ENCODE measurements around the gene LRRIQ1.

Gene LRRIQ1

DNA sequence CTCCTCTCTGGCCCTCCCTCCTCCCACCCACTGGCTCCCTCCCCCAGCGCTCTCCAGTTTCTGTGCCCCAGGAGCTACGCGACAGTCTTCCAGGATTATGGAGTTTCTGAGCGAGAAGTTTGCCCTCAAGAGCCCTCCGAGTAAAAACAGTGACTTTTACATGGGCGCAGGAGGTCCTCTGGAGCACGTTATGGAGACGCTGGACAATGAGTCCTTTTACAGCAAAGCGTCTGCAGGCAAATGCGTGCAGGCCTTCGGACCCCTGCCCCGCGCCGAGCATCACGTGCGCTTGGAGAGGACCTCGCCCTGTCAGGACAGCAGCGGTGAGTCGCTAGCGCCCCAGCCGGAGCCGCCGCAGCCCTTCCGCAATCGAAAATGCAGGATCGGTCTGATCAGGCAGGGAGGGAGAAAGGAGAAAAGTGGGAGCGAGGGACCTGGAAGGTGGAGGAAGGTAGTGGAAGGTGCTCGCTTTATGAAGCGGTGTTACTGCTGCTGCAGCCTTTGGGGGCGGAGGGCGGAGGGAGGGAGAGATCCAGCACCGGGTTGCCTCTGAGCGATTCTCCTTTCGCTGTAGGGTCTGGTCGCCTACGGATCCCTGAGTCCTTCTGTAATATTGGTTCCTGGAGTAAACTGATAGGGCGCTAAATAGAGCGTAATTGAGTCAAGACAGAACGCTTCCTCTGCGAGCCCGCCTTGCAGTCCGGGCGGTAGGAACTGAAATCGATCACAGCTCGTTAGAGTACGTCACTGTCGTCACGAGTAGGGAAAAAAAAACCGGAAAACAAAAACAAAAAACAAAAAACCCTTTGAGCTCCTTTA lies 244.2 kb downstream of the LRRIQ1 start, which contains the start of gene ALX1:
Gene ALX1, plus strand, starts transcription at position 56 of the 819 bp plus-strand sequence. Its CDS starts 42 bp downstream, at position 98.
- DNase-seq (ENCODE audit: low spot score in 2 of 2): no peak
- Mint-ChIP-seq H3K36me3 (ENCODE audit: insufficient read depth) (no peaks in the 10 kb centered on the region), H3K9me3 (peaks cover 4% of the 10 kb centered on the region), H3K4me3 (peak within 1 kb of the TSS; percentile 9), H3K27me3 (no peaks in the 10 kb centered on the region), H3K4me1 (no peaks in the 10 kb centered on the region), H3K27ac (ENCODE audit: low read depth) (no peak within 1 kb of the TSS)
- no peak for ATAC-seq (replicated peaks; ENCODE audit: extremely low read depth, poor library complexity, severe bottlenecking)

DNA sequence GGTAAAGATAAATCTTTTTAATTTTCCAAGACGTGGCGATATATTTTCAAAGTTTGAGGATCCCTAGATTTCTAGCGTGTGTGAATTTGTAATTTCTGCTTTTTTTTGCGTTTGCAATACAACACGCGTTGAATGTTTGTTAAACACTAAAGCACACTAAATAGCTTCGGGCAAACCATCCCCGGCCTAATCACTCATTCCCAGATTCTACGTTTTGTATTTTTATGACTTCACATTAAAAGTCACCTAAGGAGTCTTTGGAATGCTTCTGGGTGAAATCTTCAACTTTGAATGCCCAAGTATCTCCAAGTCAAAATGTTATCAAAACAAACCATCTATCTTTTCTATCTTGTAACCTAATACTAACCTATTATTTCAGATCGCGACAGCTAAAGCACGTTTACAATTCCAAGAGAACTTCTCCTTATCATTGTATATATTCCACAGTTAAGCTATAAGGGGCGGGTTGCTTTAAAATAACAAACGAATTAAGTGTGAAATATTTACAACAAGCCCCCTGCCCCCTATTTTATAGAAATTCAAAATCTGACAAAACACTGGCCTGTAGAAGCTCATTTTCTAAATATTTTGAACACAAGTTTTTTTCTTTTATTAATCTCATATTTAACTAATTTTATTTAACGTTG lies 245.0 kb downstream of the LRRIQ1 start:
- Mint-ChIP-seq H3K36me3 (ENCODE audit: insufficient read depth) (no peaks in the 10 kb centered on the region), H3K9me3 (no peaks in the 10 kb centered on the region), H3K4me1 (no peaks in the 10 kb centered on the region), H3K27me3 (no peaks in the 10 kb centered on the region), H3K4me3 (no peak overlapping the region), H3K27ac (ENCODE audit: low read depth) (no peak overlapping the region)
- ATAC-seq (replicated peaks; ENCODE audit: extremely low read depth, poor library complexity, severe bottlenecking) (no peak), DNase-seq (ENCODE audit: low spot score in 2 of 2) (no peak)

DNA sequence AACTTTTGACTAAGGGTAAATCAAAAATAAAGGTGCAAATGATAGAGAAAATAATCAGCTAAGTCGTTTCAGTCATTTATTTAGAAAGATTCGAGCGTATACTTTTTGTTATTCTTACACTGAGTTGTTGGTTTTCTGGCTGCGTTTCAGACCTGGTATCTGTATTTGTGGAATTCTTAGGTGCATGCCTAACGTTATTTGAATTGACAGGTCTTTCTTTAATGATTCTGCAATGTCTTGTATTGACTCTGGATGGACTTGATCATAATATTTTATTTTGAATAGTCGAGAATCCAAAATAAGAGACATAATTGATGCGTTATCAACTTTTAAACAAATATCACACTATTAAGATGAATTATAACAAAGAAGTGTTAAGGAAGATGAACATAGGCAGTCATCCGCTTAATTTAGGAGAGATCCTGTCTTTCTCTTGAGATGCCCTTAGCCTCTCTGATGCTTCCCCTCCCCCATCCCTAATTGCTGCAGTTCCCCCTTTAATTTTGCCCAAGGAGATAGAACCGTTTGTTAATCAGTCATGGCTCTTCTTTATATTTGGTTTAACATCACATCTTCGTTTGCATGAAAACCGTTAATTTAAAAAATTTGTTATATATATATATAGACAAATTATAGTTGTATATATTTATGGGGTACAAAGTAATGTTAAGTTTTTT lies 245.6 kb downstream of the LRRIQ1 start:
- H3K4me3 Mint-ChIP-seq: no peak overlapping the region
- no peaks in the 10 kb centered on the region for H3K4me1 Mint-ChIP-seq
- H3K27ac Mint-ChIP-seq (ENCODE audit: low read depth): no peak overlapping the region
- no peaks in the 10 kb centered on the region for H3K27me3 Mint-ChIP-seq
- DNase-seq (ENCODE audit: low spot score in 2 of 2) (no peak), ATAC-seq (replicated peaks; ENCODE audit: extremely low read depth, poor library complexity, severe bottlenecking) (no peak)
- no peaks in the 10 kb centered on the region for H3K9me3 Mint-ChIP-seq
- H3K36me3 Mint-ChIP-seq (ENCODE audit: insufficient read depth): no peaks in the 10 kb centered on the region

DNA sequence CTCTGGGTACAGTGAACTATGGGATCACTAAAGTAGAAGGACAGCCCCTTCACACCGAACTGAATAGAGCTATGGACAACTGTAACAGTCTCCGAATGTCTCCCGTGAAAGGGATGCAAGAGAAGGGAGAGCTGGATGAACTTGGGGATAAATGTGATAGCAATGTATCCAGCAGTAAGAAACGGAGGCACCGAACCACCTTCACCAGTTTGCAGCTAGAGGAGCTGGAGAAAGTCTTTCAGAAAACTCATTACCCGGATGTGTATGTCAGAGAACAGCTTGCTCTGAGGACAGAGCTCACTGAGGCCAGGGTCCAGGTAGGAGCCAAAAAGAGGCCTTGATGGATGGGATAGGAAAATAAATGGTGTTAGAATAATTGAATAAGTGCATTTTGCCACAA lies 247.4 kb downstream of the LRRIQ1 start:
- Mint-ChIP-seq H3K4me3 (no peak overlapping the region), H3K27ac (ENCODE audit: low read depth) (no peak overlapping the region), H3K27me3 (no peaks in the 10 kb centered on the region), H3K4me1 (no peaks in the 10 kb centered on the region), H3K36me3 (ENCODE audit: insufficient read depth) (no peaks in the 10 kb centered on the region), H3K9me3 (no peaks in the 10 kb centered on the region)
- ATAC-seq (replicated peaks; ENCODE audit: extremely low read depth, poor library complexity, severe bottlenecking): no peak
- no peak for DNase-seq (ENCODE audit: low spot score in 2 of 2)
